SK-N-DZ (cell line): ENCODE data around the gene VPS18. TPM values are rescaled to one million over a fixed set of nuclear protein-coding genes. Genes with fewer than 3 reads are reported as not detected.
"Not testable (repeated sequence)": the region's sequence is repeated elsewhere in the genome, so short reads cannot be mapped to it uniquely, and the experiment has no call there.

ENCODE experiments used
- DNase-seq: peaks from one replicate; pipeline ENCODE4 v3.0.0-alpha.2; 2015; ENCODE audit warnings: low spot score
- polyA plus RNA-seq, 2 experiments: library from polyadenylated mRNA; depleted of rRNA; stranded (reverse); fragments of >200 nt; gene quantifications; 2 replicates each; pipeline ENCODE4 v1.2.3, GENCODE V29; 2014

The VPS18 gene, protein sequence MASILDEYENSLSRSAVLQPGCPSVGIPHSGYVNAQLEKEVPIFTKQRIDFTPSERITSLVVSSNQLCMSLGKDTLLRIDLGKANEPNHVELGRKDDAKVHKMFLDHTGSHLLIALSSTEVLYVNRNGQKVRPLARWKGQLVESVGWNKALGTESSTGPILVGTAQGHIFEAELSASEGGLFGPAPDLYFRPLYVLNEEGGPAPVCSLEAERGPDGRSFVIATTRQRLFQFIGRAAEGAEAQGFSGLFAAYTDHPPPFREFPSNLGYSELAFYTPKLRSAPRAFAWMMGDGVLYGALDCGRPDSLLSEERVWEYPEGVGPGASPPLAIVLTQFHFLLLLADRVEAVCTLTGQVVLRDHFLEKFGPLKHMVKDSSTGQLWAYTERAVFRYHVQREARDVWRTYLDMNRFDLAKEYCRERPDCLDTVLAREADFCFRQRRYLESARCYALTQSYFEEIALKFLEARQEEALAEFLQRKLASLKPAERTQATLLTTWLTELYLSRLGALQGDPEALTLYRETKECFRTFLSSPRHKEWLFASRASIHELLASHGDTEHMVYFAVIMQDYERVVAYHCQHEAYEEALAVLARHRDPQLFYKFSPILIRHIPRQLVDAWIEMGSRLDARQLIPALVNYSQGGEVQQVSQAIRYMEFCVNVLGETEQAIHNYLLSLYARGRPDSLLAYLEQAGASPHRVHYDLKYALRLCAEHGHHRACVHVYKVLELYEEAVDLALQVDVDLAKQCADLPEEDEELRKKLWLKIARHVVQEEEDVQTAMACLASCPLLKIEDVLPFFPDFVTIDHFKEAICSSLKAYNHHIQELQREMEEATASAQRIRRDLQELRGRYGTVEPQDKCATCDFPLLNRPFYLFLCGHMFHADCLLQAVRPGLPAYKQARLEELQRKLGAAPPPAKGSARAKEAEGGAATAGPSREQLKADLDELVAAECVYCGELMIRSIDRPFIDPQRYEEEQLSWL
- 15.3 and 18.0 TPM in 2 replicates for polyA plus RNA-seq (2014; cell fraction: cytosol; rRNA removed)
- polyA plus RNA-seq (2014; cell fraction: nucleus; rRNA removed), result 7.2 and 8.3 TPM in 2 replicates

DNA sequence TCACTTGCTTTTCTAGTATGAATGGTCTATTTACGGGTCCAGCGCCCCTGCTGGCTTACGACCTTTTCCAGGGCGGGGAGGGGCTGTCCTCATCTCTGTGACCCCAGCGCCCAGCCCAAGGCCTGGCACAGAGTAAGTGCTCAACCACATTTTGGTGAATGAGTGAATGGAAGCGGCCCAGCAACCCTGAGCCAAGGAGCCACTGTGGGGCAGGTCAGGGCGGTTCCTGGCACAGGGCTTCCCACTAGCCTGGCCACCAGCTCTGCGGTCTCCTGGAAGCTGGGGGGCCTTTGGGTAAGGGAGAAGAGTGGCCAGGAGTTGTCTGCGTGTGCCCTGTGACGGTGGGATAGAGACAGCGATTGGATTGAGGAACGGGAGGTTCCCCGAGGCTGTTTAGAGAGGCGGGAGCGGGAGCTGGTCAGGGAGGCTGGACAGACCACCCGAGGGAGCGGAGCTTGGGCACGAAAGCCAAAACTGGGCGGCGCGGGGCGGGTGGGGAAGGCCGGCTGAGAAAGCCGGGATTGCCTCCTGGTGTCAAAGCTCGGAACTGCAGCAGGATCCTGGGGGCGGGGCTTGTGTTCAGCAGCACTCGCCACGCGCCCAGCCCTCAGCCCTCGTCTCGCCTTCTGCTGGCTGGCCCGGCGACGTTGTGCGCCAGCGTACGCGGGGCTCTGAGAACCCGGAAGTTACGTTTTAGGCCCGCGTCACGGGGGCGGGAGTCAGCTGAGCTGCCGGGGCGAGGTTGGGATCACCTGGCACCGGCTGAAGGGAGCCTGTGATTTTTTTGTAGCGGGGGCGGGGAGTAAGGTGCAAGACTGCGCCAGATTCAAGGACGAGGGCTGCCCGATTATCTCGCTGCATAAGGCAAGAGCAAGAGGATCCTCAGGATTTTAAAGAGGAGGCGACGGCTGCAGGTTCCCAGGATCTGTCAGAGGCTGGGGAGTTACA is at the start of gene VPS18:
VPS18 (plus strand) TSS at position 718 of the 948 bp plus-strand sequence. CDS start 319 bp downstream, outside the sequence.
- peak; percentile 95 for DNase-seq

DNA sequence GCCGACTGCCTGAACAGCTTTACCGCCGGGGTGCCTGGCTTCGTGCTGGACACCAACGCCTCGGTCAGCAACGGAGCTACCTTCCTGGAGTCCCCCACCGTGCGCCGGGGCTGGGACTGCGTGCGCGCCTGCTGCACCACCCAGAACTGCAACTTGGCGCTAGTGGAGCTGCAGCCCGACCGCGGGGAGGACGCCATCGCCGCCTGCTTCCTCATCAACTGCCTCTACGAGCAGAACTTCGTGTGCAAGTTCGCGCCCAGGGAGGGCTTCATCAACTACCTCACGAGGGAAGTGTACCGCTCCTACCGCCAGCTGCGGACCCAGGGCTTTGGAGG is 49.6 kb upstream of the VPS18 start:
- no peak for DNase-seq

- DNase-seq, result no peak
Observed at GRCh38 chr15:40845036-40845435, 49.2 kb upstream of the VPS18 start.

DNA sequence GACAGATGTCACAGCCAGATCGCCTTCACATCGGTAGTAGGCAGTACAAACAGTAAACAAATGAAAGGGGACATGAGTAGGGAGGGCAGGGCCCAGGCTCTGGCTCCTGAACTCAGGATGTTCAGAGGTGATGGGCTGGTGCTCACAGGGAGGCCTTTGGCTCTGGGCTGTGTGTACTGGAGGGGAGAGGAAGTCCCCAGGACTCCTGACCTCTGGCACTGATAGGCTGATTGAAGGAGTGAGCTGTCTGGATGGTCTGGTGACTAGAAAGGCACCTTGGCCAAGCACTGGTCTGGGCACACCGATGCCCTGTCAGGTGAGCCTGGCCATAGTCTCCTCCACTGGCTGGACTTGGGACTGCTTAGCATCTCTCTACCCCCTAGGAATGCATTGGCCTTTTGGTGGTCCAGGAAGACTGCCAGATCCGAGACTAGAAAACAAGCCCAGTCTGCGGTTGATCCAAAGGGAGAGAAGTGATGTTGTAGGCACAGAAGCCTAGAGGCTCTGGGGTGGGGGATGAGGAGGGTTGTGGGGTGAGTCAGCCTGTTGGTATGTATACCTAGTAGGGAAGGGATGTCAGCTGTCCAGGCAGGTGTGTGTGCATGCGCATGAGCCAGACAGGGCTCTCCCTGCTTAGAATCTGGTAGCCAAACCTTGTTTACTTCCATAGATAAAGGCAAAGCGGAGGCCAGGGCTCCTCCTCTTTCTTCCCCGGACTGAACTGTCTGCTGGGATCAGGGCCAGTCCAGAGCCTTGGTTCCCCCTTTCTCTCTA is 48.6 kb upstream of the VPS18 start:
- DNase-seq, result no peak

DNA sequence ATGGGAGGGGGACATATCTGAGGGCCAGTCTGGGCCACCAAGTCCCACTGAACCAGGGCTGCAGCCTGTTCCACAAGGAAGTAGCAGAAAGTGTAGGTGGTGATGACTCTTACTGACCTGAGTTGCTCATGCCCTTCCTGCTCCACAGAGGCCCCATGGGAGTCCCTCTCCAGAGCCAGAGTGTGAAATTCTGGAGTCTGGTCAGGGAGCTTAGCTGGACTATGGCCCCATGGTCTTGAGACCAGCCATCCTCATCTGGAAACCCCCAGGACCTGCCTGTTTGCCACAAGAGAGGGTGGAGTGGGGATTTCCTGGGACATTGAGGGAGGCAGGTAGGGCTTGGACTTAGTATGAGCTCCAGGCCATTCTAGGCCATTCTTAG is 47.4 kb upstream of the VPS18 start:
- no peak for DNase-seq

DNA sequence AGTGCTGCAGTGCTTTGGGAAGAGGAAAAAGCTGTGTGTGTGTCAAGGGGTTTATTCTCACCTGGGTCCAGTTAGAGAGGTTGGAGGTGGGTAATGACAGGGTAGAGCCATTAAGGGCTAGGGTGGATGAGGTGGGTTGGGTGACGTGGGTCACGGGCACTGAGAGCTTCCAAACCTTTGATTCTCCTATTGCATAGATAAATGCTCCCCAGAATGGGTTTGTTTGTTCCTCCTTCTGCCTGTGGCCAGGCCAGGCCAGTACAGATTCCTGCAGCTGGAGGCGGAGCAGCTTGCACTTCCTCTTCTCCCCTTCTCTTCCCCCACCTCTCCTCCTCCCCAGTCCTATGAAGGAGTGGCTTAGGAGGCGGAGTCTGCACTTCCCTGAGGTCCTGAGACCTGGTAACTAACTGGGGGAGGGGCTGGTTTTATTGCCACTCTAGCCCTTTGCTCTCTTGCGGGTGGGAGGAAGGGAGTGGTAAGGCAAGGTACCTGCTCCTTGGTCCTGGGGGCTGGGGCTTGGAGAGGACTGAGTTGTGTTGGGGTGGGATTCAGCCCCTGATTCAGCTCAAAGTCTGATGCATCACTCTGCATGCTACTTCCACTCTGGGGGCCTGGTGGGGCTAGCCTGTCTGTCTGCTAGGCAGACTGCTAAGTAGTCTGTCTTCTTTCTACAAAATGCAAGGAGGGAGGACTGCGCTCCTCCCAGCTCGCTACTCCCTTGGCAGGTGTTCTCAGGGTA is 46.9 kb upstream of the VPS18 start:
- DNase-seq, result peak; percentile 68

DNA sequence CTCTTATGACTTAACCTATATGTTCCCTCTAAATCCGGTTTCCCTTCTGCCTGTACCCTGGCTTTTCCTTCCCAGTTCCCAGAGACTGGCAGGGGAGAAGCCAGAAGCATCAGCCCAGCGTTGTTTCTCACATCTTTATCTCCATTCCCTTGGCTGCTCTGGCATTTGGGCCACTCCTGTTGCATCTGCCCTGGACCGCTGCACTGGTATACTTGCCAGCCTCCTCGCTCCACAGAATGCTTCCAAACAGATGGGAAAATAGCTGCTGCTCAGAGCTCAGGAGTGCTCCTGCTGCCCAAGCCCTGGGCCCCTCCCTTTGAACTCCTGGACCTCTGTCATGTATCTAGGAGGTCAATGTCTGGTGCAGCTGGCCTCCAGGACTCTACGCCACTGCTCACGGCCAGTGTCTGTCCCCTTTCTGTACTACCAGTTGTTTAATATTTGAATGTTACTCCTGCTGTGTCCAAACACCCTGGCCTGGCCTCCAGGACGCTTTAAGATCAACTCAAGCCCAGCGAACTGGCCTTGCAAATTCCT is 43.6 kb upstream of the VPS18 start:
- no peak for DNase-seq

- DNase-seq, result no peak
Observed at GRCh38 chr15:40852529-40852928, 41.7 kb upstream of the VPS18 start.

- no peak for DNase-seq
Observed at GRCh38 chr15:40853241-40853890, 40.9 kb upstream of the VPS18 start.

DNA sequence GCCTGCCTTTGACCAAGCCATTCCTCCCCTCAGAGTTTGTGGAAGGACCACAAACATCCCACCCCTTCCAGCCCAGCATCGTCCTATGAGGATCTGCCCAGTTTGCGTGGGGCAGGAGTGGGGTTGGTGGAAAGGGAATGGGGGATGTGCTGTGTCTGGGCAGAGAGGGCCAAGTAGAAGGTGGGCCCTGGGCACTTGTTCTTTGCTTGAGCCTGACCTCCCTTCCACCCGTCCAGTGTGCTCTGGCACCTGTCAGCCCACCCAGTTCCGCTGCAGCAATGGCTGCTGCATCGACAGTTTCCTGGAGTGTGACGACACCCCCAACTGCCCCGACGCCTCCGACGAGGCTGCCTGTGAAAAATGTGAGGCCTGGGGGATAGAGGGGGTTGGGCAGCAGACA is 40.1 kb upstream of the VPS18 start:
- DNase-seq, result no peak

- no peak for DNase-seq
Observed at GRCh38 chr15:40855706-40856234, 38.5 kb upstream of the VPS18 start.

DNA sequence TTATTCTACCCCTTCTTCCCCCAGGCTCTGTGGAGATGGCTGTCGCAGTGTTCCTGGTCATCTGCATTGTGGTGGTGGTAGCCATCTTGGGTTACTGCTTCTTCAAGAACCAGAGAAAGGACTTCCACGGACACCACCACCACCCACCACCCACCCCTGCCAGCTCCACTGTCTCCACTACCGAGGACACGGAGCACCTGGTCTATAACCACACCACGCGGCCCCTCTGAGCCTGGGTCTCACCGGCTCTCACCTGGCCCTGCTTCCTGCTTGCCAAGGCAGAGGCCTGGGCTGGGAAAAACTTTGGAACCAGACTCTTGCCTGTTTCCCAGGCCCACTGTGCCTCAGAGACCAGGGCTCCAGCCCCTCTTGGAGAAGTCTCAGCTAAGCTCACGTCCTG is 37.5 kb upstream of the VPS18 start:
- no peak for DNase-seq

GRCh38 chr15:40857601-40858341 is 36.5 kb upstream of the VPS18 start:
- peak; percentile 79 for DNase-seq

GRCh38 chr15:40858706-40859105 is 35.5 kb upstream of the VPS18 start:
- no peak for DNase-seq

GRCh38 chr15:40859206-40859851 is 34.9 kb upstream of the VPS18 start:
- DNase-seq, result peak; percentile 74

DNA sequence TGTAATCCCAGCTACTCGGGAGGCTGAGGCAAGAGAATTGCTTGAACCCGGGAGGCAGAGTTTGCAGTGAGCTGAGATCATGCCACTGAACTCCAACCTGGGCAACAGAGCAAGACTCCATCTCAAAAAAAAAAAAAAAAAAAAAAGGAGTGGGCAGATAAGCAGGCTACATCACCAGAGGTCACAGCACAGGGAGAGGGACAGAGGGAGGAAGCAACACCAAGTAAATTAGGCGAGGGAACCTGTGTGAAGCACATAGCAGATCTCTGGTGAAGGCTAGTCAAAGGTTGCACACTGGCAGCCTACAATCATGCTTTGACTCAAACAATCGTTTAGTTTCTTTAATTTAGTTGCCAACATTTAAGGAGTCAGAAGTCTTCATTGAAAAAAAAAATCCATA is 33.1 kb upstream of the VPS18 start:
- DNase-seq, result not testable (repeated sequence)

DNA sequence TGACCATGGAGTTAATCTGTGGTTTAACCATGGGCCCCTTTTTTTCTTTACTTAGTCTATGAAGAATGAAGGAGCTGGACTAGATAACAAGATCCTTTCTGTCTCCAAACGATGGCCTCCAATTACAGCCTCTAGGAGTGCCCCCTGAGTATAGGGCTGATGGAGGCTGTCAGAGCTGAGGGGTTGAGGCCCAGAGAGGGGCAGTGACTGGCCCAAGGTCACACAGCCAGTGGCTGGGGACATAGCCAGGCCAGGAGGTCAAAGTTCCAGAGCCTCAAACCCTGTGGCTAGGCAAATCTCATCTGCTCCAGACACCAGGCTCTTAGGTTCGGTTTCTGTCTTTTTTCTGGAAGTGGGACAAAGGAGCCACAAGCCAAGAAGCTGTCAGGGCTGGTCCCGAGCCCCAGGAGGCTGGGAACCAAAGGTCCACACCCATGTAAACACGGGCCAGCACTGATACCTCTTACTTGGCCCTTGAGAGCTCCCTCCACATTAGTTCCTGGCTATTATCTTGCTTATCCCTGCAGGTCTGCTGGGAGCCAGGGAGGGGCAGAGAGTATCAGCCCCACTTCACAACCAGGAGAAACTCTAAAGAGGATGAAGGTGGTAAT is 30.5 kb upstream of the VPS18 start:
- DNase-seq, result no peak
